ENCODE measurements around the gene PET117.

DNA sequence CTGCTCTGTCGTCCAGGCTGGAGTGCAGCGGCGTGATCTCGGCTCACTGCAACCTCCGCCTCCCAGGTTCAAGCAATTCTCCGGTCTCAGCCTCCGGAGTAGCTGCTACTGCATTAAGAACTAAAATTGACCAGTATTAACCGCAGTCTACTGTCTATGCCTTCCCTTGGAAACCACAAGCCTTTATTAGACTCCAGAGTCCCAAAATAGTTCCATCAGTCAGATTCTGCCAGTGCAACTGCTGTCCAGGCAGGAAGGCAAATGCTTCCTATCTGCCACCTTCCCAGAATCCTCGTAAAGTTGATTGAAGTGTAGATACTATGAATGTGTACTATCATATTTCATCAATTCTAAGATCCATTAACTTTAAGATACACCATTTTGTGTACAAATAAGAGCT lies 16.7 kb downstream of the PET117 start:
- no peak for TF ChIP-seq CTCF (IDR thresholded peaks at IDR 0.05; ENCODE audit: extremely low read depth in 1 of 2, insufficient read depth in 1 of 2, low read depth in 1 of 2, low read length in 2 of 2)
- TF ChIP-seq POLR2AphosphoS5 (IDR thresholded peaks at IDR 0.05; ENCODE audit: insufficient read depth, low read depth, low read length), result no peak
- TF ChIP-seq POLR2A (IDR thresholded peaks at IDR 0.05; ENCODE audit: low read depth, low read length), result no peak
- TF ChIP-seq JUN (IDR thresholded peaks at IDR 0.05; ENCODE audit: borderline replicate concordance, insufficient read depth, insufficient read length, low read depth), result no peak
- no peak for TF ChIP-seq MYC (IDR thresholded peaks at IDR 0.05; ENCODE audit: low read depth, low read length)
- no peak for TF ChIP-seq EZH2 (IDR thresholded peaks at IDR 0.05; ENCODE audit: borderline replicate concordance, low read depth, low read length, severe bottlenecking)
- TF ChIP-seq, protein P1, sequence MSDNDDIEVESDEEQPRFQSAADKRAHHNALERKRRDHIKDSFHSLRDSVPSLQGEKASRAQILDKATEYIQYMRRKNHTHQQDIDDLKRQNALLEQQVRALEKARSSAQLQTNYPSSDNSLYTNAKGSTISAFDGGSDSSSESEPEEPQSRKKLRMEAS (IDR thresholded peaks at IDR 0.05; ENCODE audit: insufficient read depth, insufficient read length), result no peak

Measured in endothelial cell of umbilical vein (primary cell).